HL-60/S4 (cell line): Measurements from ENCODE around the gene C10orf105.

Experiments used
- in situ Hi-C: fragments of 300-500 bp; cut with MboI; formaldehyde crosslinking; loops from 2 replicates; pipeline ENCODE4 v1.14.3; 2022; ENCODE audit warnings: low sequenced_read_pairs

The C10orf105 gene

DNA sequence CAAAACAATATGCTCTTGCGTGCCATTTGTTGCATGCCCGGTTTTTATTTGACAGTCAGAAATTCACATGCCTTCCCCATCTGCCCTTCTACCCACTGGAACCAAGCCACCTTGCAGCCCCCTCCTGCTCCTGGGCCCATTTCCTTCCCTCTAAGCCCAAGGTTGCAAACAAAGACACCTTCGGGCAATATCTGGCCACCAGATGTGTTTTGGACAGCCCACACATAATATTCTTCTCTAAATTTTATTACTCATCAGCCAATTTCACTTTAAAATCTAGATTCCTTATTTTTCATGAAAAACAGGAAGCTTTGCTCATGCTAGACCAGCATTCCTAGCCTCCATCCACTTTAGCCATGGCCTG lies 18.2 kb upstream of the C10orf105 start:
- in situ Hi-C loops, result no loop called here

- in situ Hi-C loops, result no loop called here
Measured at GRCh38 chr10:71737001-71737833, 17.6 kb upstream of the C10orf105 start.

DNA sequence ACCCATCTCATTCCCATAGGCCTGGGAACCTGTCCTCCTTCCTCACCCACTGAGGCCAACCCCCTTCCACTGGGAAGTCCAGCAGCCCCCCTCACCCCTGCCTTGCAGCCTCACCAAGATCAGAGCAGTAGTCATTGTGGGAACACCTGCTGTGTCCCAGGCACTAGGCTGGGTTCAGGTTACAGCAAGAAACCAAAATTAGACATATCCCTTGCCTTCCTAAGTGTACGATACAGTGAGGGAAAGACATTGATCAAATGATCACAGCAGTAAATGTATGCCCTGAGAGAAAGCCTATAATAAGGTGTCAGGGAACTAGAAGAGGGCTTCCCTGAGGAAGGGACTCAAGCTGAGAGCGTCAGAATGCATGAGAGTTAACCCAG lies 17.0 kb upstream of the C10orf105 start:
- in situ Hi-C loops, result no loop called here

DNA sequence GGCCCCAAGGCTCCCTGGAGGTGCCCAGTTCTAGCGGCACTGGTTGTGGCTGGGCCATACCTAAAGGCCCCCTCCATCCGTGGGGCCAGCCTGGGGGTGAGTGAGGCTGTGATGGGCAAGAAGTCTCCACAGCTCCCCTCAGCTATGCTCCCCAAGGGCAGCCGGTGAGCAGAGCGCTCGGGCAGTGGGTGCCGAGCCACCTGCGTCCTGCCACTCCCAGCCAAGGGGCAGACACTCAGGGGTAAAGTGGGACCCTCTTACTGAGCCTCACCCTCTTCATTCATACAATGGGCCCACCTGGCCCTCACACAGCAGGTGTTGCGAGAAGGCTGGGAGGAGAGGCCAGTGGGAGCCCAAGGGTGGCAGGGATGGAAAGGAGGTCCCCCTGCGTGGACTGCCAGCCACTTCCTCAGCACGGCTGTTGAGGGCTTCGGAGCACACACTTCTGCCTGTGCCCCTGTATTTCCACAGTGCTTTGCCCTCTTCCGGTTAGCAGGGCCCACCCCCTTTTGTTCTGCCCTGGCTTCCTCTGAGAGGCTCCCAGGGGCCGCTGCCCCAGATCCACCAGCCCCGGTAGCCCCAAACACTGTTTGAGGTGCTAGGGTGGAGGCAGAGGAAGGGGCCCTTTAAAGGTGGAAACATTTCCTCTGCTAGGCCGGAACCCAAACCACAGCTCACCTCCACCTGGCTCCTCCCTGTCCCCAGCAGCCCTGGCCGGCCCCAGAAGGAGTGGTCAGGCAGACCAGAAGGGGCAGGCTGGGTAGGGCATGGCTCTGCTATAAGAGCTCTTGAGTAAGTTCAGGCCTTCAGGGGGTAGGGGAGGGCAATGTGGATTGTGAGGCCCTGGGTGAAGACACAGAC lies 16.4 kb upstream of the C10orf105 start:
- in situ Hi-C loops, result no loop called here

DNA sequence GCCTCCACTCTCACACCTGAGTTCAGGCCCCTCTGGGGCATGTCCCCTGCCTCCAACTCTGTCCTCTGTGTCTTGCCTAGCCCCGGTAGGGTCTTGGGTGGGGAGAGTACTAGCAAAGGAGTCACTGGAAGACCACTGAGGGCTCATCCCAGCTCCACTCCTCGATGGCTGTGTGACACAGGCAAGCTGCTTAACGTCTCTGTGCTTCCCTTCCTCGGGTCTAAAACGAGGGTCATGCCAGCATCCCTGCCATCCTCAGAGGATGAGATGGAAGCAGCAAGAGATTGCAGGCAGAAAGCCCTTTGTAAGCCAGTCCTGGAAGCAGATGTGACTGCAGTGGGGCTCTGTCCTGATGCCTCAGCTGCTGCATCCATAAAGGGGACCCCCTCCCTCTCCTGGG lies 15.2 kb upstream of the C10orf105 start:
- in situ Hi-C loops, result no loop called here

- in situ Hi-C loops, result no loop called here
Measured at GRCh38 chr10:71731791-71732190, 12.2 kb upstream of the C10orf105 start.

- in situ Hi-C loops, result no loop called here
Measured at GRCh38 chr10:71729161-71729636, 9.6 kb upstream of the C10orf105 start.

- in situ Hi-C loops, result no loop called here
Measured at GRCh38 chr10:71727738-71728737, 8.5 kb upstream of the C10orf105 start.

GRCh38 chr10:71727105-71727737 lies 7.6 kb upstream of the C10orf105 start:
- in situ Hi-C loops, result no loop called here

GRCh38 chr10:71726580-71727104 lies 7.1 kb upstream of the C10orf105 start:
- in situ Hi-C loops, result no loop called here

DNA sequence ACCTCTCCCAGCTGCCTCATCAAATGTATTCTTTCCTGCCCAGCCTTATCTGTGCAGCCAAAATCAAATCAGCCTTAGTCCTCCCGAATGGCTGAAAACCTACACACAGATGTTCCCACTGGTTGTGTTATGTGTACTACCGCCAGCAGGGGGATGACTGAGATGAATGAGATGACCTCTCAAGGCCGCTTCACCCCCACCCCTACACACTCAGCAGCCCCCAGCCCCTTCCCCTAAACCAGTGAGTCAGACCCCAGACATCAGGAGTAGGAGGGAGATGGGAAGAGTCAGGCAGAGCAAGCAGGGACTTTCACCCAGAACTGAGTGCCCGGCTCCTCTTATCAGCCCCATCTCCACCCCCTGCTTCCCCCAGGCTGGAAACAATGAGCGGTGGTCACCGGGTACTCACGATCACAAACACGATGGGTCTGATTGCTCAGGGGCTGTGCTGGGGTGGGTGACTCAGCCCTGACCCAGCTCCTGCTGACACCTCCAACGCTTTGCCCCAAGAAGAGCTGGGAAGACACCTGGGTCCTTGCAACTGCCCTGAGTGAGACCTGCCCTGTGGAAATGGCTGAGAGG lies 6.5 kb upstream of the C10orf105 start:
- in situ Hi-C loops, result no loop called here

GRCh38 chr10:71725249-71725648 lies 5.7 kb upstream of the C10orf105 start:
- in situ Hi-C loops, result no loop called here

- in situ Hi-C loops, result no loop called here
Measured at GRCh38 chr10:71724539-71724938, 5.0 kb upstream of the C10orf105 start.

DNA sequence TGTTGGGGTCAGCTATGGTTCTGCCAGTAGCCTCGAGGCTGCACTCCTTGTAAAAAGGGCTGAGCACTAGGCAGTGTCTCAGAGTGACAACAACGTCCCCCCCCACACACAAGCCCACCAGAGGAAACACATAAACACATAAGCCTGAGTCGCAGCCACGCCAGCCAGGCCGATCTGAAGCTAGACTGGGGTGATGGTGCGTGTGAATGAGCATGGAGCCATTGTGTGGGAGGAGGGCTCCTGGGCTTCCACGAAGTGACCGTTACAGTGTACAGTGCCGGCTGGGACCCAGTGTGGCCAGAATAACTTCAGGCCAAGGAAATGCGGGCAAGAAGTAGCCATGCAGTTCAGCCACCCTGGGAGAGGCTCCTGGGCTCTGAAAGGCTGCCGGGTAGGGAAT lies 3.7 kb upstream of the C10orf105 start:
- in situ Hi-C loops, result no loop called here

DNA sequence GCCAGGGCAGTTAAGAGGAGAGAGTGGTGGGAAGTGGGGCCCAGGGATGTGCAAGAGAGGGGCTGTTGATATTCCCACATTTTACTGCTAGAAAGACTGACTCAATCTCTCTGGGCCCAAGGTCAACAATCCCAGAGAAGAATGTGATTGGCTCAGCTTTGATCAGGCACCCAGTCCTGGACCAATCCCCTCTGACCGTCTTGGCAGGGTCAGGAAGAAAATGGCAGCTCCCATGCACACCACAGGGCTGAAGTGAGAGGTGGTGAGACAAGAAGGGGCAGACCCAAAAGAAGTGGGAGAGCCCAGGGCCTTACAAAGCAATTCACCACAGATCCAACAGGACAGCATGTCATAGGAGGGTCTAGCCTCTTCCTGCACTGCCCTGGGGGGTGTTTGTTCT lies 3.3 kb upstream of the C10orf105 start:
- in situ Hi-C loops, result no loop called here

DNA sequence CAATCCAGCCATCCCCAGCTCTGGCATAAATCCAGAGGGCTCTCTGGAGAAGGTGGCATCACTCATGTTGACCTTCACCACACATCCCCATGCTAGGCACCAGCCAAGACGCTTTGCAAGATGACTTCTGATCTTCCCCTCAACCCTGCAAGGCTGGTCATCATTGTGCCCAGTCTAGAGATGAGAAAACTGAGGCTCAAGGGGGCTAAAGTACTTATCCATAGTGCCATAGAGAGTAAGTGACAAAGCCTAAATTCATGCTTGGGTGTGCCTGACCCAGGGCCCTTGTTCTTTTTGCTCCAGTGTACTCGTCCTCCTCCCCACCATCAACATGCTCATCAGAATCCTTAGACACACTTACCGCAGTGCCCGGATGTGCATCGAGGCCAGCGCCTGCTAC lies 1.7 kb upstream of the C10orf105 start:
- in situ Hi-C loops, result no loop called here

GRCh38 chr10:71720288-71720687 lies 710 bp upstream of the C10orf105 start:
- in situ Hi-C loops, result no loop called here

- in situ Hi-C loops, result no loop called here
Measured at GRCh38 chr10:71719042-71719441, 536 bp downstream of the C10orf105 start.

- in situ Hi-C loops, result no loop called here
Measured at GRCh38 chr10:71718165-71718698, 1.3 kb downstream of the C10orf105 start.
